Thyroid gland (tissue), 4 donors: ENCODE data around the gene FGFBP2.

Experiments
- CTCF ChIP-seq, 6 experiments: fragments of 200-600 bp in 3 of 6; fragments of 450-650 bp in 3 of 6; sonication (generic) in 3 of 6; IDR thresholded peaks; one replicate each; pipeline ENCODE4 v1.5.1; 2016 to 2019; ENCODE audit warnings: antibody characterized with exemption in 6 of 6, mild to moderate bottlenecking in 2 of 6, inconsistent platforms in 1 of 6, moderate library complexity in 1 of 6
- POLR2A ChIP-seq, 2 donors: fragments of 450-650 bp; IDR thresholded peaks; one replicate each; pipeline ENCODE4 v1.6.1; 2017; ENCODE audit warnings: antibody characterized with exemption in 2 of 2, mild to moderate bottlenecking in 2 of 2, moderate library complexity in 1 of 2

DNA sequence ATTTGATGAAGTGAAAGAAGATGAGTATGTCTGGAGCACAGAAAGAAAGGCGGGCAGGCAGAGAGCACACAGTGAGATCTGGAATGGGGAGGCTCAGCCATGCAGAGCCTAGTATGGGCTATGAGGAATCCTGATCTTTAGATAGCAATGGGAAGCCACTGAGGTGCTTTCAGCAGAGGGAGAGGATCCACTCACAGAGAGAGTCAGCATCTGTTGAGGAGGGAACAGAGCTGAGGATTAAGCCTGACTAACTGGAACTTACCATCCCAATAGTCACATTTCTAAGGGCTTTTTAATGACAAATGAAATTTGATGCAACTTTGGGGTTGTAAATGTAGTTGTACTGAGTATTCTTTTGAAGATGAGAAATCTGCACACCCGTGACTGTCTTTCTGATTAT is 20.6 kb upstream of the FGFBP2 start:
- TF ChIP-seq CTCF (IDR thresholded peaks at IDR 0.05) (no peak), POLR2A (IDR thresholded peaks at IDR 0.05) (no peak)
